Activated T-cell treated with anti-CD3 and anti-CD28 coated beads for 48 hours (primary cell): Measurements from ENCODE around the gene AMIGO2.
"Not testable (repeated sequence)": the region's sequence is repeated elsewhere in the genome, so short reads cannot be mapped to it uniquely, and the experiment has no call there.

Source experiments
- DNase-seq: peaks from one replicate; pipeline ENCODE4 v3.0.0-alpha.2; 2020; ENCODE audit warnings: low read depth

AMIGO2 gene

GRCh38 chr12:47079468-47079980 lies at the start of gene AMIGO2, which contains the start of gene PCED1B:
TSS of gene AMIGO2 (minus strand) at chr12:47079959. CDS start at chr12:47079002, 957 bp downstream.
TSS of gene PCED1B (plus strand) at chr12:47079621. CDS start at chr12:47235064, 155,443 bp downstream.
- DNase-seq: peak; percentile 71

GRCh38 chr12:47126246-47126645 lies 46.5 kb upstream of the AMIGO2 start:
- DNase-seq: no peak

- DNase-seq: no peak
Observed at GRCh38 chr12:47124451-47124850, 44.7 kb upstream of the AMIGO2 start.

GRCh38 chr12:47123730-47124129 lies 44.0 kb upstream of the AMIGO2 start:
- no peak for DNase-seq

- no peak for DNase-seq
Observed at GRCh38 chr12:47122602-47123001, 42.8 kb upstream of the AMIGO2 start.

- DNase-seq: no peak
Observed at GRCh38 chr12:47121146-47121545, 41.4 kb upstream of the AMIGO2 start.

- DNase-seq: no peak
Observed at GRCh38 chr12:47120736-47121135, 41.0 kb upstream of the AMIGO2 start.

- not testable (repeated sequence) for DNase-seq
Observed at GRCh38 chr12:47117305-47117704, 37.5 kb upstream of the AMIGO2 start.

- DNase-seq: no peak
Observed at GRCh38 chr12:47114481-47114892, 34.7 kb upstream of the AMIGO2 start.

GRCh38 chr12:47112679-47113078 lies 32.9 kb upstream of the AMIGO2 start:
- no peak for DNase-seq

GRCh38 chr12:47111854-47112253 lies 32.1 kb upstream of the AMIGO2 start:
- no peak for DNase-seq

- peak; percentile 12 for DNase-seq
Observed at GRCh38 chr12:47111392-47111778, 31.6 kb upstream of the AMIGO2 start.

GRCh38 chr12:47110718-47111391 lies 31.1 kb upstream of the AMIGO2 start:
- DNase-seq: no peak

- DNase-seq: no peak
Observed at GRCh38 chr12:47110011-47110541, 30.3 kb upstream of the AMIGO2 start.

- no peak for DNase-seq
Observed at GRCh38 chr12:47107926-47108325, 28.2 kb upstream of the AMIGO2 start.

- no peak for DNase-seq
Observed at GRCh38 chr12:47107446-47107845, 27.7 kb upstream of the AMIGO2 start.

- no peak for DNase-seq
Observed at GRCh38 chr12:47105914-47106674, 26.3 kb upstream of the AMIGO2 start.

- DNase-seq: no peak
Observed at GRCh38 chr12:47102845-47103651, 23.3 kb upstream of the AMIGO2 start.

- no peak for DNase-seq
Observed at GRCh38 chr12:47102406-47102805, 22.6 kb upstream of the AMIGO2 start.

GRCh38 chr12:47100160-47100559 lies 20.4 kb upstream of the AMIGO2 start:
- no peak for DNase-seq

GRCh38 chr12:47099610-47100009 lies 19.9 kb upstream of the AMIGO2 start:
- DNase-seq: no peak

GRCh38 chr12:47098099-47098498 lies 18.3 kb upstream of the AMIGO2 start:
- DNase-seq: no peak
